GM19240 (cell line): ENCODE results near the gene RTN3.

Experiments
- DNase-seq: peaks from one replicate; pipeline ENCODE4 v3.0.0; 2011; ENCODE audit warnings: low spot score; ENCODE audit not compliant: insufficient read length

The RTN3 gene

DNA sequence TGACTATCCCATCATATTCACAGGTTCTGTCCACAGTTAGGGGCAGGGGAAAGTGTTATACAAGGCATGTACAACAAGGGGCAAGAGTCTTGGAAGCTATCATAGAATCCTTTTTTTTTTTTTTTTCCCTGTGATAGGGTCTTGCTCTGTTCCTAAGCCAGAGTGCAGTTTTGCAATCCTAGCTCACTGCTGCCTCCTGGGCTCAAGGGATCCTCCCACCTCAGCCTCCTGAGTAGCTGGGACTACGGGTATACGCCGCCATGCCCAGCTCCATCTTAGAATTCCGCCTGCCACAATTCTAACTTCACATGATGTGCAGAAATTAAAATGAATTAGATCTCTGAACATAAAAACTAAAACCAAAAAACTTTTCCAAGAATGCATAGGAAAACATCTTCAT lies 55.6 kb downstream of the RTN3 start:
- no peak for DNase-seq

- DNase-seq = no peak
Observed at GRCh38 chr11:63737718-63738117, 56.4 kb downstream of the RTN3 start.

GRCh38 chr11:63738720-63739360 lies 57.5 kb downstream of the RTN3 start:
- DNase-seq = no peak

- DNase-seq = no peak
Observed at GRCh38 chr11:63745304-63746170, 64.2 kb downstream of the RTN3 start.

DNA sequence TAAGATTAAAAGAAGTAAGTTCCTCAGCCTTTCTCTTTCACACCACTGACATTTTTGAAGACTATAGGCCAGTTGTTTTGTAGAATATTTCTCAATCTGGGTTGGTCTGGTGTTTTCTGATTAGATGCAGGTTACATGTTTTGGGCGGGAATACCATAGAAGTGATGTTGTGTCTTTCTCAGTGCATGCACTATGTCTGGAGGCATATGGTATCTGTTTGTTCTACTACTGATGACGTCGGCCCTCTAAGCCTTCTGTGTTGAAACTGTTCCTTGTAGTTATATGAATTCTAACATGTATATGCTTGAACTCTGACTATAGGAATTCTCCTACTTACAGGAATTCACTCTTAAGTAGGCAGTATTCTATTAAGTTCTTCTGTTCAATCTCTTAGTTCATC lies 65.7 kb downstream of the RTN3 start:
- DNase-seq = no peak

- no peak for DNase-seq
Observed at GRCh38 chr11:63749624-63750023, 68.3 kb downstream of the RTN3 start.

- DNase-seq = no peak
Observed at GRCh38 chr11:63756919-63757761, 75.8 kb downstream of the RTN3 start.

DNA sequence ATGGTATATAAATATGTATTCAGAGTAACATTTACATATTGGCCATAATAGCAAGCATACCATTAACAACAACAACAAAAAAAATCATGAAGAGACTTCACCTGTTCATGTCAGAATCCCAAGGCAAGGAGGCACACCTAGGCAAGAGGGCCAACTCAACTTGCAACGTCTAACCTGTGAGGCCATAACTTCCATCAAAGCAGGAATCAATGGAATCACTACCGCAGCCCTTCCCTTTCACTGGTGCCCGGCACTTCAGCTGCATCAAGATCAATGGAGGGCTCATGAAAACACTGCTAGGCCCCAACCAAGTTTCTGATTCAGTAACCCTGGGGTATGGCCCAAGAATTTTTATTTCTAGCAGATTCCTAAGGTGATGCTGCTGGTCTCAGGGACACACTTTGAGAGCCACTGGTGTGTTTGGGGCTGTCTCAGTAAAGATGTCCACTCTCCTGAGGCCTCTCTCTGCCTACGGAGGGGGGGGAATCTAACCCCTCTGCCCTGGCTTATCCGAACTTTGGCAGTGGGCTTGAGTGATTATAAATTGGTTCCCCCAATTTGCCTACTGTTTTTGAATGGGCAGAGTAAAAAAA lies 79.3 kb downstream of the RTN3 start:
- no peak for DNase-seq

DNA sequence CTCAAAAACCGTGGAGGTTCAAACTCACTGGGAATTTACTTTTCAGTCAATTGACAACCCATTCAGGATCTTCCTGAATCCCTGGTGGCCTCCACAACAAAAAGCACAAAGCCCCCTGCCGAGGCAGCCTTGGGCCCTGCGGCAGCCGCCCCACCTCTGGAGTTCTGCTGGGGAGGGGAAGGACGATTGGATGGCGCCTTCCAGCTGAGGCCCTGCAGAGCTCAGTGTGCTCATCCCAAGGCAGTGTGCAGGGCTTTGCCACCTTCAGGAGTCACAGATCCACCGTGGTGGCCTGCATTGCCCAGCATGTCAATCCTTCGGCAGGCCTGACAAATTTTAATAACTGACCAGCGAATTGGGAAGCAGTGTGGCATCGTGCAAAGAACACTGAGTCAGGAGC lies 79.9 kb downstream of the RTN3 start:
- no peak for DNase-seq

GRCh38 chr11:63761931-63762653 lies 80.8 kb downstream of the RTN3 start:
- DNase-seq = no peak

DNA sequence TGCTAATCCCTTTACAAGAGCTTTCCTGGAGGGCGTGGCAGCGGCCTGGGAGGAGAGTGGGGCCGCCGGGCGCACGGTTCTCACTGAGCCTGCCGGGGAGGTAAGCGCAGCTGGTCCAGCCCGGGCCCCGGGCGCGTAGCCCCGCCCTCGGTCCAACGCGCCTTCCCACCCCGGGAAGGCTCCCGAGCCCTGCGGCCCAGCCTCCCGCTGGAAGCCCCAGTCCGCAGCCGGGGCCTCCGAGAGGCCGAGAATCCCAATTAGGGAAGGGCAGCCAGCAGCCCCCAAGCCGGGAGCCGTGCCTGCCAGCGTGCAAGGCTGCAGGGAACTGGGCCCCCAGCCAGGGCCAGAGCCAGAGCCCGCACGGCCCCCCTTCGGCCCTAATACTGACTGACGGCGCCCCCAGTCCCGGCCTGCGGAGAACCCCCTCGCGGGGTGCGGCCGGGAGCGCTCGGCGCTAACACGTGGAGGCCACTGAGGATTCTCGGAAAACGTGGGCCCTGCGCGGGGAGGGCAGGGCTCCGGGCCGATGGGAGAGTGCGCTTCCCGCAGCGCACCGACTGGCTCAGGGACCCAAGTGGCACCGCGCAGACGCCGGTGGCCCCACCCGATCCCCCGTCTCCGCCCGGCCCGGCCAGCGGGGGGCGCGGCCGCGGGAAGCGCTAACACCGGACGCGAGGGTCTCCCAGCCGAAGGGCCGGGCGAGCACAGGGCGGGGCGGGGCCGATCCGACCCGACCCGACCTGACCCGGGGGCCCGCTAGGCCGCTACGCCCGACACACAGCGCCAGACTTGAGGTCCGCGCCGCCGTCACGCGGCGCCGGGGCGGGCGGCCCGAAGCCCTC lies 81.6 kb downstream of the RTN3 start:
- DNase-seq = no peak

GRCh38 chr11:63763496-63764339 lies 82.4 kb downstream of the RTN3 start:
- no peak for DNase-seq

DNA sequence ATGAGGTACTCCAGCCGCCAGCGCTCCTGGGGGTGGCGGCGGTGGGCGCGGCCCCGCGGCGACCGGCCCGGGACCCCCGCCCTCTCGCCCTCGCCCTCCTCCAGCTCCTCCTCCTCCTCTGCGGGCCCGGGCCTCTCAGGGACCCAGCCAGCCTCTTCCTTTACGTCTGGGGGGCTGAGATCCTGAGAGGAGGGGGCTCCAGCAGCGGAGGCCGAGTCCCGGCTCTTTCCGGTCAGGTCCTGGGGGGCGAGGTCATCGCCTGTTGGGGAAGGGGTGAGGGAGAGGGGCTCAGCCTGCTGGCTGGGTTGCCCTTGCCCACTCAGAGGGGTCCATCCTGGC lies 83.0 kb downstream of the RTN3 start:
- no peak for DNase-seq

DNA sequence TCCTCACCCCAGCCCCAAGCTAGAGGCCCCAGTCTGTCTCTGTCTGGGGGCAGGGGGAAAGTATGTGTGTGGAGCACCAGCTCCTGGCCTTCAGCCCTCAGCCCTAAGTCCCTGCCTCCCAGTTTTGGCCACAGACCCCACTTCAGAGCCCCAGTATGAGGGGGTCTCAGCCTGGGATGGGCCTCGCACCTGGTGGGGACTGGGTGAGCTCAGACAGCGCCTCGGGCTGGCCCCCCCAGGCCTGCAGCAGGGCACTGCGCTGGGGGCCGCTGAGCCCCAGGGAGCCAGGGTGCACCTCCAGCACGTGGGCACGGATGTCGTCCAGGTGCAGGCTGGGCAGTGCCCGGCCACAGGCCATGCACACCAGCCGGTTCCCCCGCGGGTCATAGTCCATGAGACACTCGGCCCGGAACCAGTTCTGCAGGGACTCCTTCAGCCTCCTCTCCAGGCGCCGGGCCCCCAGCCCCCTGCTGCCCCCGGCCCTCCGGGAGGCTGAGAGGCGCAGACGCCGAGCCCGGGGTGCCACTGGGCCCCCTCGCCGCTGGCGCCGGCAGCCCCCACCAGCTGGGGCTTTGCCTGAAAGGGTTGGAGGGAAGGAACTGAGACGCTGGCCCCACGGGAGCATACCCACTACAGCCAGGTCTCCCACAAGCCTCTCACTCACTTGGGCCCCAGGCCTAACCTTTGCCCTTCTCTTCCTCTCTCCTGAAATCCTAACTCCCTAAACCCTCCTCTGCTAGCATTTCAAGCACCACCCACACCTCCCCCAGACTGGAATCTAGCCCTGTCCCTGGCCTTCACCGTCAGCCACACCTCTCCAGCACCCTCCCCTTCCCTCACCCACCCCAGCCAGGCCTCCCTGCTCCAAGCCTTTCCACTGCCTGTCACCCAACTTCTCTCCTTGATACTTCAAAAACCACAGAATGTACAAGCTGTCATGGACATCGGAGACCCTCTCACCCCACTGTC lies 83.7 kb downstream of the RTN3 start:
- no peak for DNase-seq

DNA sequence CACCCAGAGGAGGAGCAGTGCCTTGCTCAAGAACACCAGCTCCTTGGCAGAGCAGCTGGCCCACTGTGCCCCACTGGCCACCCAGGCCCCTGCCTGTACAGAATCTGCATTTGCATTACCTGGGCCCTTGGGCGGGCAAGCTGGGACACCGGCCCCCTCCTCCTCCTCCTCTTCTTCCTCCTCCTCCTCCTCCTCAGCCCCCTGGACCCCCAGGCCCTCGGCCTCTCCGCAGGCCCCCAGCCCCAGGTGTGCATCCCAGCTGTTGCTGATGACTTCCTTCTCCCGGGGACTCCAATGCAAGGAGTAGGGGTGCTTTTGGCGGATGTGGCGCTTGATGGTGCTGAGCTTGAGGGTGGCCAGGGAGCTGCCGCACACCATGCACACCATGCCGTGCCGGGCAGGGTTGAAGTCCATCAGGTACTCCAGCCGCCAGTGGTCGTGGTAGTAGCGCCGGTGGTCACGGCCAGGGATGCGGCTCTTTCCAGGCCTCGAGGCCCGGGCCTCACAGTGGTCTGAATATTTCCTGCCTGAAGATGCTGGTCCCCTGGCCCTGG lies 84.5 kb downstream of the RTN3 start:
- DNase-seq = no peak

GRCh38 chr11:63766531-63767235 lies 85.4 kb downstream of the RTN3 start:
- DNase-seq = no peak

DNA sequence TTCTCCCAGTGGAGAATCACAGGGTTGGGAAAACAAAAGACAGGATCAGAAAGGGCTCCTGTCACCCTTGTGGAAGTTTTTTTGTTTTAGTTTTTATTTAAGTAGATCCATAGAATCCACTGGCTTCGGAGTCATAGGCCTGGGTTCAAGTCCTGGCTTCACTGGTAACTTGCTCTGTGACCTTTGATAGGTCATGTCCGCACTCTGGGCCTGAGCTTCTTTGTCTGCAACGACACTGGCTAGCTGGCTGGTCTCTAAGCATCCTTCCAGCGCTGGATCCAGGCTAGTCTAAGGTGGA lies 85.9 kb downstream of the RTN3 start:
- no peak for DNase-seq
